ENCODE data around the gene BOD1L2.

The BOD1L2 gene

DNA sequence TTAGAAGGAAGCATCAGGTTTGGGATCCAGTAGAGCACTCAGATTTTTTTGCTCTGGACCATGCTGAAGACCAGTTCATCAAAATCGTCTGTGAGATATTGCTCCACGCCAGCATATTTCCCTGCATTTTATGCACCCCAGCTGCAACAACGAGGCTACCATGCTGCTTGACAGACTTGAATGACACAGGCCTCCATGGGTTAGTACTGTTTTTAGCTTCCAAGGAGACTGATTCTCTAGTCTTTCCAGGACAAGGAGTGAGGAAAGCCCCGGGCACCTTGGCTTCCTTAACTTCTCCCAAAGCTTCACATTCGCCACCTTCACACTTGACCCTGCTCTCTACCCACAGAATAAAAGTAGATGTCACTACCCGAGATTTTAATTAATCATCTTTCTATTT lies 17.5 kb downstream of the BOD1L2 start:
- ATAC-seq (ENCODE audit: low read depth), result no peak
- Histone ChIP-seq H3K27ac (ENCODE audit: poor library complexity, severe bottlenecking) (no peak overlapping the region), H3K27me3 (ENCODE audit: insufficient read depth, poor library complexity, severe bottlenecking) (no peaks in the 10 kb centered on the region), H3K4me3 (ENCODE audit: severe bottlenecking) (no peak overlapping the region), H3K36me3 (ENCODE audit: low read depth) (no peaks in the 10 kb centered on the region), H3K4me1 (ENCODE audit: insufficient read depth, poor library complexity, severe bottlenecking) (no peaks in the 10 kb centered on the region), H3K9me3 (ENCODE audit: severe bottlenecking) (no peaks in the 10 kb centered on the region)
- TF ChIP-seq, protein P1, sequence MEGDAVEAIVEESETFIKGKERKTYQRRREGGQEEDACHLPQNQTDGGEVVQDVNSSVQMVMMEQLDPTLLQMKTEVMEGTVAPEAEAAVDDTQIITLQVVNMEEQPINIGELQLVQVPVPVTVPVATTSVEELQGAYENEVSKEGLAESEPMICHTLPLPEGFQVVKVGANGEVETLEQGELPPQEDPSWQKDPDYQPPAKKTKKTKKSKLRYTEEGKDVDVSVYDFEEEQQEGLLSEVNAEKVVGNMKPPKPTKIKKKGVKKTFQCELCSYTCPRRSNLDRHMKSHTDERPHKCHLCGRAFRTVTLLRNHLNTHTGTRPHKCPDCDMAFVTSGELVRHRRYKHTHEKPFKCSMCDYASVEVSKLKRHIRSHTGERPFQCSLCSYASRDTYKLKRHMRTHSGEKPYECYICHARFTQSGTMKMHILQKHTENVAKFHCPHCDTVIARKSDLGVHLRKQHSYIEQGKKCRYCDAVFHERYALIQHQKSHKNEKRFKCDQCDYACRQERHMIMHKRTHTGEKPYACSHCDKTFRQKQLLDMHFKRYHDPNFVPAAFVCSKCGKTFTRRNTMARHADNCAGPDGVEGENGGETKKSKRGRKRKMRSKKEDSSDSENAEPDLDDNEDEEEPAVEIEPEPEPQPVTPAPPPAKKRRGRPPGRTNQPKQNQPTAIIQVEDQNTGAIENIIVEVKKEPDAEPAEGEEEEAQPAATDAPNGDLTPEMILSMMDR (IDR thresholded peaks at IDR 0.05; ENCODE audit: poor library complexity, severe bottlenecking), result no peak
- no peak for DNase-seq (ENCODE audit: low spot score)

DNA sequence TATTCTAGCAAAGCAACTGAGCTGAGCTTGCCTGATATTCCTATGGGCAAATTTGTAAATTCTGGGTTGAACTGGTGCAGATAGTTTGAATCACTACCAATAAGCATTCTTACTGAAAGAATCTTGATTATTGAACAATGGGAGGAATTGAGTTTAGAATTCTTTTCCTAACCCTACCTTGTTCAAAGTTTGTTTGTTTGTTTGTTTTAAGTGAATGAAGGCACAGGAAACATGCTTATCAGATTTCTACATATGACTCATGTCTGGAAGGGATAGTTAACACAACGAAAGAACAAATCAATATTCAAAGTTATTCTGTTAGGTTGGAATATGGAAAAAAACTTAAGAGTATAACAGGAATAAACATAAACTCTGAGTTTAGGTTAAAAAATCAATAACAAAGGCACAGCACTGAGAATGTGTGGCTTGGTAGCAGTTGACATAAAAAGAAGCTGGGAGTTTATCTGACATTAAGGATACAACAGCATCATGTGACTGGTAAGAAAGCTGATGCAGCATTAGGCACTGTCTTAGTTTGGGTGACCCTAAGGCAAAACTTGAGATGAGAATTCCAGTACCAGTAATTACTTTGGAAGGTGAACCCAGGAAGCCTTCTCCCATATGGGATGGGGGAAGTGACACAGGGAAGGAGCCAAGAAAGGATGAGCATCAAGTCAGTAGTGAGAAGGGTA lies 20.9 kb downstream of the BOD1L2 start:
- no peaks in the 10 kb centered on the region for H3K36me3 ChIP-seq (ENCODE audit: low read depth)
- H3K4me3 ChIP-seq (ENCODE audit: severe bottlenecking), result no peak overlapping the region
- H3K27me3 ChIP-seq (ENCODE audit: insufficient read depth, poor library complexity, severe bottlenecking), result no peaks in the 10 kb centered on the region
- no peak overlapping the region for H3K27ac ChIP-seq (ENCODE audit: poor library complexity, severe bottlenecking)
- no peaks in the 10 kb centered on the region for H3K4me1 ChIP-seq (ENCODE audit: insufficient read depth, poor library complexity, severe bottlenecking)
- TF ChIP-seq, protein P1 (IDR thresholded peaks at IDR 0.05; ENCODE audit: poor library complexity, severe bottlenecking), result no peak
- ATAC-seq (ENCODE audit: low read depth) (no peak), DNase-seq (ENCODE audit: low spot score) (no peak)
- no peaks in the 10 kb centered on the region for H3K9me3 ChIP-seq (ENCODE audit: severe bottlenecking)

DNA sequence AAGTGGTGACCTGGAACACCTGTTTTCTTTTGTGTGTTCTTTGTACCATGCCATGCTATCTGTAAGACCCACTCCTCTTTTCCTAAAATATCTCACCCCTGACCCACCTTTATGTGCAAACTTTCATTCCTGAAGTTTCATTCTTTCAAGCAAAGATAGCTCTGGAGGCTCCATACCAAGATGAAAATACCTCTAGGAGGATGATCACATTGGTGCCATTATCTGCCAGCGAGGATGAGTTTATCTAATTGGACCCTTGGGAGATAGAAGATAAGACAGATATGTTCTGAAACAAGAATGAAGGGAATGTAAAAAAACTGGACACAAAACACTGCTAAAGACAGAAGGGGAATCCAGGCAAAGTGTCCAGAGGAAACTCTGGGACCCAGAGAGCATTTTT lies 24.1 kb downstream of the BOD1L2 start:
- no peak for ATAC-seq (ENCODE audit: low read depth)
- TF ChIP-seq, protein P1 (IDR thresholded peaks at IDR 0.05; ENCODE audit: poor library complexity, severe bottlenecking), result no peak
- no peaks in the 10 kb centered on the region for H3K36me3 ChIP-seq (ENCODE audit: low read depth)

DNA sequence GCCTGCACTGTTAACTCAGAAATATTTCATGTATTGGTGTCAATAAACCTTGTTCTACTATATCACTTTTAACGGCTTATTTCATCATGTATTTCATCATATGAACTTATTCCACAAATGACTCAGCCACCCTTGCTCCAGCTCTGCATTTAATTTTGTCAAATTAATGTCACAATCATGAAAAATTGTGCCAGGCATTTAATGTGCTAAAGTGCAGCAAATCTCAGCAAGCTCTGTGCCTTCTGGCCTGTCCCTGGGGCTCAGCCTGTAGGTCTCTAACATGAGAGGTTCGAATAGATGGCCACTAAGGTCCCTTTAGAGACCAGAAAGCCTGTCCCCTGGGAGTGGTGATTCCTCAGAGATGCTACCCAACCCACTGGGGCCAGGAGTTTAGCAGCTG lies 28.6 kb downstream of the BOD1L2 start:
- no peaks in the 10 kb centered on the region for H3K9me3 ChIP-seq (ENCODE audit: severe bottlenecking)
- H3K27ac ChIP-seq (ENCODE audit: poor library complexity, severe bottlenecking), result no peak overlapping the region
- no peaks in the 10 kb centered on the region for H3K27me3 ChIP-seq (ENCODE audit: insufficient read depth, poor library complexity, severe bottlenecking)
- H3K36me3 ChIP-seq (ENCODE audit: low read depth), result no peaks in the 10 kb centered on the region
- ATAC-seq (ENCODE audit: low read depth) (no peak), DNase-seq (ENCODE audit: low spot score) (no peak)
- no peaks in the 10 kb centered on the region for H3K4me1 ChIP-seq (ENCODE audit: insufficient read depth, poor library complexity, severe bottlenecking)
- TF ChIP-seq, protein P1 (IDR thresholded peaks at IDR 0.05; ENCODE audit: poor library complexity, severe bottlenecking), result no peak
- no peak overlapping the region for H3K4me3 ChIP-seq (ENCODE audit: severe bottlenecking)

More for the DNA sequence above, 24.1 kb downstream of the BOD1L2 start:
- Histone ChIP-seq H3K4me1 (ENCODE audit: insufficient read depth, poor library complexity, severe bottlenecking) (no peaks in the 10 kb centered on the region), H3K27ac (ENCODE audit: poor library complexity, severe bottlenecking) (no peak overlapping the region), H3K4me3 (ENCODE audit: severe bottlenecking) (no peak overlapping the region), H3K9me3 (ENCODE audit: severe bottlenecking) (no peaks in the 10 kb centered on the region), H3K27me3 (ENCODE audit: insufficient read depth, poor library complexity, severe bottlenecking) (no peaks in the 10 kb centered on the region)
- DNase-seq (ENCODE audit: low spot score), result no peak

DNA sequence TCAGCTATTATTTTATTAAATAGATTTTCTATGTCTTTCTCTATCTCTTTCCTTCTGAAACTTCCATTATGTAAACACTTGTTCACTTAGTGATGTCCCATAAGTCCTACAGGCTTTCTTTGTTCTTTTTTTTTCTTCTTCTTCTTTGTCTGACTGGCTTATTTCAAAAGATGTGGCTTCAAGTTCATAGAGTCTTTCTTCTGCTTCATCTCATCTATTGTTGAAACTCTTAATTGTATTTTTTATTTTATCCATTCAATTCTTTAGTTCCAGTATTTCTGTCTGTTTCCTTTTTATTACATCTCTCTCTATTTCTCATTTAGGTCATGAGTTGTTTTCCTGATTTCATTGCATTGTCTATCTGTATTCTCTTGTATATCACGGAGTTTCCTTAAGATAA lies 38.5 kb downstream of the BOD1L2 start:
- Histone ChIP-seq H3K9me3 (ENCODE audit: severe bottlenecking) (peaks cover 2% of the 10 kb centered on the region), H3K36me3 (ENCODE audit: low read depth) (no peaks in the 10 kb centered on the region), H3K4me1 (ENCODE audit: insufficient read depth, poor library complexity, severe bottlenecking) (no peaks in the 10 kb centered on the region), H3K27me3 (ENCODE audit: insufficient read depth, poor library complexity, severe bottlenecking) (no peaks in the 10 kb centered on the region), H3K27ac (ENCODE audit: poor library complexity, severe bottlenecking) (no peak overlapping the region), H3K4me3 (ENCODE audit: severe bottlenecking) (no peak overlapping the region)
- TF ChIP-seq, protein P1 (IDR thresholded peaks at IDR 0.05; ENCODE audit: poor library complexity, severe bottlenecking), result no peak
- DNase-seq (ENCODE audit: low spot score), result no peak
- ATAC-seq (ENCODE audit: low read depth), result no peak
